GM19043 (cell line): ENCODE measurements around the gene IGFBP4.
"Not testable (repeated sequence)": the region's sequence is repeated elsewhere in the genome, so short reads cannot be mapped to it uniquely, and the experiment has no call there.

Experiments used
- ATAC-seq: cut with Tn5 transposase; IDR thresholded peaks from one replicate; pipeline ENCODE4 v1.9.1; 2021; ENCODE audit warnings: low read depth; ENCODE audit not compliant: unreplicated experiment

Gene IGFBP4

DNA sequence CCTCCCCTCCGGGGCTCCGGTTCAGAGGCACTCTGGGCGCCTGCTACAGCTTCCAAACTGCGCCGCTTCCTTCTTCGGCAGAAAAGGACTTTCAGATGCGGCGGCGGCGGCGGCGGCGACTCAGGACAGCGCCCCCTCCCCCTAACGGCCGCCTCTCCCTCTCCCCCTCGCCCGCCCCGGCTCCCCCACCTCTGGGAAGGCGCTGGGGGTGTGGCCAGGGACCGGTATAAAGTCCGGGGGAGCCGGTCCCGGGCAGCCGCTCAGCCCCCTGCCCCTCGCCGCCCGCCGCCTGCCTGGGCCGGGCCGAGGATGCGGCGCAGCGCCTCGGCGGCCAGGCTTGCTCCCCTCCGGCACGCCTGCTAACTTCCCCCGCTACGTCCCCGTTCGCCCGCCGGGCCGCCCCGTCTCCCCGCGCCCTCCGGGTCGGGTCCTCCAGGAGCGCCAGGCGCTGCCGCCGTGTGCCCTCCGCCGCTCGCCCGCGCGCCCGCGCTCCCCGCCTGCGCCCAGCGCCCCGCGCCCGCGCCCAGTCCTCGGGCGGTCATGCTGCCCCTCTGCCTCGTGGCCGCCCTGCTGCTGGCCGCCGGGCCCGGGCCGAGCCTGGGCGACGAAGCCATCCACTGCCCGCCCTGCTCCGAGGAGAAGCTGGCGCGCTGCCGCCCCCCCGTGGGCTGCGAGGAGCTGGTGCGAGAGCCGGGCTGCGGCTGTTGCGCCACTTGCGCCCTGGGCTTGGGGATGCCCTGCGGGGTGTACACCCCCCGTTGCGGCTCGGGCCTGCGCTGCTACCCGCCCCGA lies at the start of gene IGFBP4:
IGFBP4 (plus strand) TSS at position 255 of the 792 bp plus-strand sequence; CDS start at position 541, 286 bp downstream.
- ATAC-seq = no peak

- no peak for ATAC-seq
Observed at GRCh38 chr17:40399185-40399584, 44.1 kb upstream of the IGFBP4 start.

DNA sequence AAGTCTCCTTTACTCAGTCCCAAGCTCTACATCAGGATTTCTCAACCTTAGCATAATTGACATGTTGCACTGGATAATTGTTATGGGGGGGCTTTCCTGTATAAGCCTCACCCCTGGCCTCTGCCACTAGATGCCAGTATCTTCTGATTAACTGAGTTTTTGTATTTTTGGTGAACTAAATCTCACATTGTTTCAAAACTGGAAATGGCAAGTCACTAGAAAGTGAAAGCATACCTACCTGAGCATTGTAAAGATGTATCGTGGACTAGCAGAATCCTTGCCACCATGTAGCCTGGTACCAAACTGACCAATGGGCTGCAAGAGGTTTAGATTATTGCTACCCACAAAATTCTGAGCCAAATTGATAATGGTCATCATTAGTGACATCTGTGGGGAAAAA lies 40.6 kb upstream of the IGFBP4 start:
- ATAC-seq = no peak

- no peak for ATAC-seq
Observed at GRCh38 chr17:40404003-40404402, 39.2 kb upstream of the IGFBP4 start.

GRCh38 chr17:40407460-40407859 lies 35.8 kb upstream of the IGFBP4 start:
- no peak for ATAC-seq

- ATAC-seq = not testable (repeated sequence)
Observed at GRCh38 chr17:40409540-40409939, 33.7 kb upstream of the IGFBP4 start.

- ATAC-seq = no peak
Observed at GRCh38 chr17:40410082-40410481, 33.2 kb upstream of the IGFBP4 start.

- ATAC-seq = no peak
Observed at GRCh38 chr17:40411821-40412220, 31.4 kb upstream of the IGFBP4 start.

DNA sequence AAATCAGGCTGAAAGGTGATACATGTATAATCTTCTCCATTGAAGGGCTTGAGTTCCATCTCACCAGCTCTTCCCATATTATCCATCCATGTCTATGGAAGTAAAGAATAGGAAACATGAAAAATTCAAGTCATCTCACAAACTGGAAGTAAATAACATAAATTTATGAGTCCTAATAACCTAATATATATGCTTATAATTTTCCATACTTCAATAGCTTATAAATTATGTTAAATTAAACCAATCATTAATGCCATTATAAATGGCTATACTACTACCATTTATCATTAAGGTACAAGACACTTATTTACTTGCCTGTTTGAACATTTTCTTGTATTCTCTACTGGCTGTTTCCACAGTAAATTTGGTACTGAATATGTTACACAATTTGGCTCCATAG lies 30.4 kb upstream of the IGFBP4 start:
- no peak for ATAC-seq

DNA sequence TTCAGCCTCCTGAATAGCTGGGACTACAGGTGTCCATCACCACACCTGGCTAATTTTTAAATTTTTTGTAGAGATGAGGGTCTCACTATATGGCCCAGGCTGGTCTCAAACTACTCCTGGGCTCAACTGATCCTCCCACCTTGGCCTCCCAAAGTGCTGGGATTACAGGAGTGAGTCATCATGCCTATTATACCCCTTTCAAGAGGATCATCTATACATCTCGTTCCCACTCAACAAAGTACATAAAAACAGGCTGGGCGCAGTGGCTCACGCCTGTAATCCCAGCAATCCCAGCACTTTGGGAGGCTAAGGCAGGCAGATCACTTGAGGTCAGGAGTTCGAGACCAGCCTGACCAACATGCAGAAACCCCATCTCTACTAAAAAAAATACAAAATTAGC lies 28.9 kb upstream of the IGFBP4 start:
- not testable (repeated sequence) for ATAC-seq

- ATAC-seq = no peak
Observed at GRCh38 chr17:40415390-40415789, 27.9 kb upstream of the IGFBP4 start.

- no peak for ATAC-seq
Observed at GRCh38 chr17:40416671-40417070, 26.6 kb upstream of the IGFBP4 start.

DNA sequence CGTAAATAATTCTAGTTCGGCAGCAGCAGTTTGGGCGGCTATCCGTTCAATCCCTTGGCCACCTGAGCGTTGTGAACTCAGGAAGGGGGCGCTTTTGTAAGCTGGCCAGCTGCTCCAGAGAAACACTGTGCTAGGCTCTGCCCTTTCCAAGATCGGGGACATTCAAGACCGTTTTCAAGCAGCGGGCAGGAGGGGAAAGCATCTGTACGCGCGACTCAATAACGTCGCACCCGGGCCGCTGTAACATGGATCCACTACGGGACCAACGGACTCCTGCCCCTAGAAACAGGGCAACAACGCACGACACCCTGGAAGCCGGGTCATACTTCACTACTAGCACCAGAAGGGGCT lies 26.0 kb upstream of the IGFBP4 start:
- no peak for ATAC-seq

DNA sequence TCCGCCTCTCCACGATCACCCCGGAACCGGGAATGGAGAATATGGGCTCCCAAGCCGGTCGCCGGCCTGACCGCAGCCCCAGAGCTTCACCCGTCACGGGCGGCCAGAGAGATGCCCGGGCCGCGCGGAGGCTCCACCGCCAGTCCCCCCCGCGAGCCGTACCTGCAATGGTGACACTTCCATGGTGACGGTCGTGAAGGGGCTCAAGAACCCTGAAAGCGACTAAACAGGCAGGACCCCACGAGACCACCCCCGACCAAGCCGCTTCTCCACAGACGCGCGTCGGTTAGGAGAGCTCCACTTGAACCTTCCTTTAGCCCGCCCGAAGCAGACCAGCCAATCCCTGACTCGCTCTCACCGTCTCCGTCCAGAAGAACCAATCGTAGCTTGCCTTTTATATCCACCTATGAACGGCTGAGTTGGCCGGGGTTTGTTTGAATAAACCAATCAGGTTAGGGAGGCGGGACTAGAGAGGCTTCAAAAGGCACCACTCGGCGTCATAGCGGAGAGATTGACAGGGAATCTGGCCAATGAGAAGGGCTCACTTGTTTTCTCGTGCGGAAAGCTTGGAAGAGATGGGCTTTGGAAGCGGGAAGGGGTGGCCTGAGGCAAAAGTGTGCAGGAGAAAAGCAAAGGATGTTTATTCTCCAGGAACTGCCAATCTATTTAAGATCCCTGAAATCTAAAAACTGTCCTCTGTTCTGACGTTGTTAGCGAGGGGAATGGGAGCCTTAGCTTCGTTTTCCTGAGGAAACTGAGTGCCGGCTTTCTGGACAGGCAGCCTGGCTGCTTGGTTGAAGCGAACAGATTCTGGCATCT lies 25.4 kb upstream of the IGFBP4 start, which contains the start of gene TOP2A:
TOP2A (minus strand) TSS at position 288 of the 819 bp plus-strand sequence; CDS start at position 183, 105 bp downstream.
- ATAC-seq = peak; percentile 87

DNA sequence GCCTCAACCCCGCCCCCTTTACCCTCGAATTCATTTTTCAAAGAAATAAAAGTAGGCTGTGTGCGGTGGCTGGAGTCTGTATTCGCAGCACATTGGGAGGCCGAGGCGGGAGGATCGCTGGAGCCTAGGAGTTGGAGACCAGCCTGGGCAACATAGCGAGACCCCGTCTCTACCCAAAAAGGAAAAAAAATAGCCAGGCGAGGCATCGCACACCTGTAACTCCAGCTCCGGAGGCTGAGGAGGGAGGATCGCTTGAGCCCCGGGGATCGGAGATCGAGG lies 24.9 kb upstream of the IGFBP4 start:
- ATAC-seq = no peak

GRCh38 chr17:40419559-40420331 lies 23.5 kb upstream of the IGFBP4 start:
- no peak for ATAC-seq

DNA sequence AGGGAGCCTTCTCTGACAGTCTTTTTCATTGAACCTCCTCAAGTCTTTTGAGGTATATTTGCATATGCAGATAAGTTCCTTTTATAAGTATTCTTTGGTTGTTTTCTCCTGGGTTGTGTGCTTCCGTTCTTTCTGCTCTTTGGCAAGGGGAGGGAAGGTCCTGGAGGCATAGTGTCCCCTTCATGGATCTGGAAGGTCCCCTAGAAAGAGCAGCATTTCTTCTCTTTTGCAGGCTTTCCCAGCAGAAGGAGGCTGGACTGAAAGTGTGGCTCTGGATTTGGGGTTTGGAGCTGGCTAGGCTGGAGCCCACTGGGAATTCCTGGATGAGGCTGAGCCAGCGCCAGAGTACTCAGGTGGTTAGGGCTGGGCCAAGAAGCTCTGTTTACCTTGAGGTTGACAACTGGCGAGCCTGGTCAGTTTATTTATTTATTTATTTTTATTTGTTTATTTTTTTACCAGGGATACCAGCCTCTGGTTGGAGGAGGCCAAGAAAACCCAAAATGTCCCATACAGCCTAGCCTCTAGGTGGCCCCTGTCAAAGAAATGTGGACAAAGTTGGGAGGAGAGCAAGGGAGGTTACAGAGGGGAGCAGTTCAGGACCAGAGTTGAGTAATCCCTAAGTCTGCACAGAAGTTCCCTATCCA lies 20.1 kb upstream of the IGFBP4 start:
- ATAC-seq = no peak

DNA sequence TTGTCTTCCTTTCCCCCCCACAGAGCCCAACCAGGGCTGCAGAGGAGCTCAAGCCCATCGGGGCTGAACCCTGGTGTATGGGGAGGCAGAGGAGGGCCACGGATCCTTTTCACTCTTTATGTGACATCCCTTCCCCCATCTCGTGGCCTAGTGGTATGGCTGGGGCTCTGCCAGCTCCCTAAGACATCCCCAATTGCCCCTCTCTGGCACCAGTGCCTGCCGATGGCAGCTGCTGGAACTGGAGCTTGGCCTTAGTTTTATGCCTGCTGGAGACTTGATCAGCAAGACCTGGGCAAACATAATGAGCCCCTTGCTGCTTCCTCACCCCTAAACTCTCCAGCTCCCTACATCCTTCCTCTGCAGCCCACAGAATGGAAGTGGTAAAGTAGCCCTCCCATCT lies 17.5 kb upstream of the IGFBP4 start:
- no peak for ATAC-seq

DNA sequence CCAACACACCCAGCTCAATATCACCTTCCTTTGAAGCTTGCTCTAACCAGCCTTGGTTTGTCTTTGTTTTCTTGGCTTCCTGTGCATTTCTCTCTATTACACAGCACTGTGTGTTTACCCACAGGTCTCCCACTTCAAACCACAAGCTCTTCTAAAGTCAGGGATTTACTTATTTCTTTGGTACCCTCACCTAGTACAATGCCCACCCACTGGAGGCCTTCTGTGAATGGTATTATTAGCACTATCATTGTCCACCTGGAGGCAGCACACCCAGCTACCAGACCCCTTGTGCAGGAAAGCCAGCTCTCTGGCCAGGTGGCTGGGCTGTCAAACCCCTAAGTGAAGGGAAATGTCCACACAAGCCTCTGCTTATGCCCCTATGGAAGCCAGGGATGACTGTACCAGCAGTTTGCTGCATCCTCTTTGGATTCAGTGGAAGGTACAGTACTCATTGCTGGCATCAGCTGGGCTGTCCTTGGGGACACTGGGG lies 16.2 kb upstream of the IGFBP4 start:
- ATAC-seq = no peak
